Right renal pelvis (tissue), 4 donors: ENCODE results near the gene GATM. TPM values are rescaled to one million over a fixed set of nuclear protein-coding genes. Genes with fewer than 3 reads are reported as not detected.
"Not testable (repeated sequence)": the region's sequence is repeated elsewhere in the genome, so short reads cannot be mapped to it uniquely, and the experiment has no call there.

Experiments used
- DNase-seq, 4 donors: peaks; one replicate each; pipeline ENCODE4 v3.0.0-alpha.2; 2013; ENCODE audit warnings: low read depth in 4 of 4, low spot score in 3 of 4, missing footprints in 1 of 4
- polyA plus RNA-seq, 4 donors: library from polyadenylated mRNA; unstranded; fragments of 120-200 nt; gene quantifications; one replicate each; pipeline ENCODE4 v1.2.1, GENCODE V29; 2013; ENCODE audit not compliant: insufficient read length in 4 of 4

GATM gene
- polyA plus RNA-seq, 4 donors, result 218 to 304 (median 259) TPM

DNA sequence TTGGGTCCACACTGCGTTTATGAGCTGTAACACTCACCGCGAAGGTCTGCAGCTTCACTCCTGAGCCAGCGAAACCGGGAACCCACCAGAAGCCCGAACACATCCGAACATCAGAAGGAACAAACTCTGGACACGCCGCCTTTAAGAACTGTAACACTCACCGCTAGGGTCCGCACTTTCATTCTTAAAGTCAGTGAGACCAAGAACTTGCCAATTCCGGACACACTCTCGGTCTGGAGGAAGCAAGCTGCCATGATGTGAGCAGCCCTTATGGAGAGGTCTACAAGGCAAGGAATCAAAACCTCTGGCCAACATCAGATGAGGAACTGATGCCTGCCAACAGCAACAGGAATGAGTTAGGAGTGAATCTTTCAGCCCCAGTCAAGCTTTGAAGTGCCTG is 63.4 kb downstream of the GATM start:
- no peak for DNase-seq

- DNase-seq, result not testable (repeated sequence)
Observed at GRCh38 chr15:45314117-45314516, 64.2 kb downstream of the GATM start.

Other genes with a start within 250 kb of the GATM start
- under 1 TPM; 0.17 to 0.57 (median 0.37) TPM for gene DUOXA1, start 248.7 kb downstream of the GATM start, polyA plus RNA-seq
- 1 to 10 TPM; 2.2 to 2.9 (median 2.5) TPM for gene DUOX1, start 248.6 kb downstream of the GATM start, polyA plus RNA-seq
- gene SHF, start 190.6 kb downstream of the GATM start, polyA plus RNA-seq, result 10 to 100 TPM; 14.7 to 21.6 (median 16.3) TPM
- gene SLC28A2, start 126.3 kb downstream of the GATM start, polyA plus RNA-seq, result under 1 TPM; 0.20 to 0.46 (median 0.41) TPM
- 1 to 10 TPM; 7.0 to 9.0 (median 8.4) TPM for gene SLC30A4, start 144.2 kb upstream of the GATM start, polyA plus RNA-seq
- 10 to 100 TPM; 41.3 to 57.6 (median 50.8) TPM for gene BLOC1S6, start 208.8 kb upstream of the GATM start, polyA plus RNA-seq